Caco-2 (cell line): ENCODE measurements around the gene NELL2. TPM values are rescaled to one million over a fixed set of nuclear protein-coding genes. Genes with fewer than 3 reads are reported as not detected.

Experiments
- BruUV-seq: library from RNA; stranded (reverse); fragments of 400-500 nt; replicated peaks from 2 replicates; lab custom pipeline; 2021; lab: Mats Ljungman, UMichigan
- CTCF ChIA-PET: fragments of 300-600 bp; sonication (Branson Sonifier 250); formaldehyde crosslinking; loops from one replicate; lab custom pipeline; 2022; ENCODE audit warnings: antibody characterized with exemption; lab: Charles Lee
- POLR2A ChIA-PET: fragments of 300-600 bp; sonication (Branson Sonifier 250); formaldehyde crosslinking; loops from one replicate; lab custom pipeline; 2022; ENCODE audit warnings: antibody characterized with exemption; lab: Charles Lee
- DNase-seq, 2 experiments: peaks; one replicate each; pipeline versions ENCODE4 v3.0.0 to v3.0.0-alpha.2; 2020 to 2022
- H3K27me3 ChIP-seq: replicated peaks from 2 replicates; pipeline ENCODE4 v1.6.0; 2011; ENCODE audit warnings: low read length; ENCODE audit not compliant: control insufficient read depth, insufficient read depth
- H3K36me3 ChIP-seq: 2 replicates; pipeline ENCODE4 v1.5.1; 2011; ENCODE audit warnings: low read length; ENCODE audit not compliant: control insufficient read depth, insufficient read depth
- H3K4me1 ChIP-seq: fragments of 250-450 bp; sonication (Bioruptor Pico); 2 replicates; pipeline ENCODE4 v1.5.1; 2020; ENCODE audit warnings: mild to moderate bottlenecking
- H3K4me3 ChIP-seq: 2 replicates; pipeline ENCODE4 v1.5.1; 2011; ENCODE audit warnings: low read depth, mild to moderate bottlenecking, control low read depth, low read length
- H3K9me3 ChIP-seq: fragments of 250-450 bp; sonication (Bioruptor Pico); 2 replicates; pipeline ENCODE4 v1.5.1; 2020; ENCODE audit warnings: mild to moderate bottlenecking, moderate library complexity
- H3K27ac Mint-ChIP-seq: one replicate; pipeline ENCODE4 v1.8.0; 2022; ENCODE audit warnings: mixed read lengths; ENCODE audit not compliant: unreplicated experiment
- H3K27me3 Mint-ChIP-seq: one replicate; pipeline ENCODE4 v1.8.0; 2022; ENCODE audit warnings: mixed read lengths; ENCODE audit not compliant: insufficient read depth, unreplicated experiment
- H3K36me3 Mint-ChIP-seq: one replicate; pipeline ENCODE4 v1.8.0; 2022; ENCODE audit warnings: mild to moderate bottlenecking, mixed read lengths; ENCODE audit not compliant: insufficient read depth, unreplicated experiment
- H3K4me1 Mint-ChIP-seq: one replicate; pipeline ENCODE4 v1.8.0; 2022; ENCODE audit warnings: low read depth, mixed read lengths; ENCODE audit not compliant: unreplicated experiment
- H3K4me3 Mint-ChIP-seq: one replicate; pipeline ENCODE4 v1.8.0; 2022; ENCODE audit warnings: mild to moderate bottlenecking, moderate library complexity, mixed read lengths; ENCODE audit not compliant: unreplicated experiment
- H3K9me3 Mint-ChIP-seq: one replicate; pipeline ENCODE4 v1.8.0; 2022; ENCODE audit warnings: mixed read lengths; ENCODE audit not compliant: unreplicated experiment
- intact Hi-C: fragments of 100-400 bp; cut with micrococcal nuclease; formaldehyde crosslinking; loops from one replicate; pipeline ENCODE4 v1.10.0; 2022; ENCODE audit not compliant: unreplicated experiment
- total RNA-seq: library from RNA; stranded (reverse); gene quantifications from 2 replicates; pipeline ENCODE4 v1.2.3, GENCODE V29; 2022
- TF ChIP-seq, protein P1 (sequence below), 2 experiments: fragments of 200-600 bp in 1 of 2; IDR thresholded peaks; 1 replicate in 1 of 2; 2 replicates in 1 of 2; pipeline versions ENCODE4 v1.5.1 to v1.8.0; 2011 to 2022; ENCODE audit warnings: antibody characterized with exemption in 1 of 2, control low read depth in 1 of 2, inconsistent platforms in 1 of 2, low read depth in 1 of 2, low read length in 1 of 2, mild to moderate bottlenecking in 1 of 2, moderate library complexity in 1 of 2; ENCODE audit not compliant: insufficient read depth in 1 of 2, severe bottlenecking in 1 of 2, unreplicated experiment in 1 of 2

NELL2 gene
- total RNA-seq, 1 experiment from 2014 or later: 0.70 TPM

- H3K36me3 ChIP-seq: no peaks in the 10 kb centered on the region
- ChIA-PET POLR2A (no interaction called here), CTCF (no interaction called here)
- H3K9me3 ChIP-seq: no peaks in the 10 kb centered on the region
- H3K27me3 ChIP-seq: no peaks in the 10 kb centered on the region
- intact Hi-C loops: no loop called here
- TF ChIP-seq, protein P1, sequence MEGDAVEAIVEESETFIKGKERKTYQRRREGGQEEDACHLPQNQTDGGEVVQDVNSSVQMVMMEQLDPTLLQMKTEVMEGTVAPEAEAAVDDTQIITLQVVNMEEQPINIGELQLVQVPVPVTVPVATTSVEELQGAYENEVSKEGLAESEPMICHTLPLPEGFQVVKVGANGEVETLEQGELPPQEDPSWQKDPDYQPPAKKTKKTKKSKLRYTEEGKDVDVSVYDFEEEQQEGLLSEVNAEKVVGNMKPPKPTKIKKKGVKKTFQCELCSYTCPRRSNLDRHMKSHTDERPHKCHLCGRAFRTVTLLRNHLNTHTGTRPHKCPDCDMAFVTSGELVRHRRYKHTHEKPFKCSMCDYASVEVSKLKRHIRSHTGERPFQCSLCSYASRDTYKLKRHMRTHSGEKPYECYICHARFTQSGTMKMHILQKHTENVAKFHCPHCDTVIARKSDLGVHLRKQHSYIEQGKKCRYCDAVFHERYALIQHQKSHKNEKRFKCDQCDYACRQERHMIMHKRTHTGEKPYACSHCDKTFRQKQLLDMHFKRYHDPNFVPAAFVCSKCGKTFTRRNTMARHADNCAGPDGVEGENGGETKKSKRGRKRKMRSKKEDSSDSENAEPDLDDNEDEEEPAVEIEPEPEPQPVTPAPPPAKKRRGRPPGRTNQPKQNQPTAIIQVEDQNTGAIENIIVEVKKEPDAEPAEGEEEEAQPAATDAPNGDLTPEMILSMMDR (IDR thresholded peaks at IDR 0.05; ENCODE audit: insufficient read depth in 1 of 2, low read depth in 1 of 2, low read length in 1 of 2, severe bottlenecking in 1 of 2, unreplicated experiment in 1 of 2): no peak
- peaks cover 9% of the 10 kb centered on the region for H3K4me1 Mint-ChIP-seq
- H3K27ac Mint-ChIP-seq: no peak overlapping the region
- H3K9me3 Mint-ChIP-seq: no peaks in the 10 kb centered on the region
- H3K4me3 Mint-ChIP-seq: no peak overlapping the region
- H3K27me3 Mint-ChIP-seq: no peaks in the 10 kb centered on the region
- H3K4me3 ChIP-seq: no peak overlapping the region
- no peaks in the 10 kb centered on the region; the same call in 1 of the 2 replicates for H3K4me1 ChIP-seq
- BruUV-seq: no TSS peak
- no peaks in the 10 kb centered on the region for H3K36me3 Mint-ChIP-seq
- DNase-seq: no peak
Observed at GRCh38 chr12:44655846-44656245, 220.3 kb downstream of the NELL2 start.

GRCh38 chr12:44654646-44655639, 221.2 kb downstream of the NELL2 start:
- no peaks in the 10 kb centered on the region for H3K9me3 Mint-ChIP-seq
- ChIA-PET CTCF (no interaction called here), POLR2A (no interaction called here)
- no peak overlapping the region for H3K4me3 Mint-ChIP-seq
- no peaks in the 10 kb centered on the region for H3K36me3 Mint-ChIP-seq
- no TSS peak for BruUV-seq
- no peak for DNase-seq
- H3K27me3 Mint-ChIP-seq: no peaks in the 10 kb centered on the region
- Histone ChIP-seq H3K4me3 (no peak overlapping the region), H3K4me1 (no peaks in the 10 kb centered on the region; the same call in 1 of the 2 replicates), H3K9me3 (no peaks in the 10 kb centered on the region), H3K27me3 (no peaks in the 10 kb centered on the region), H3K36me3 (no peaks in the 10 kb centered on the region)
- no peak overlapping the region for H3K27ac Mint-ChIP-seq
- TF ChIP-seq, protein P1 (IDR thresholded peaks at IDR 0.05; ENCODE audit: insufficient read depth in 1 of 2, low read depth in 1 of 2, low read length in 1 of 2, severe bottlenecking in 1 of 2, unreplicated experiment in 1 of 2): no peak
- peaks cover 9% of the 10 kb centered on the region for H3K4me1 Mint-ChIP-seq
- intact Hi-C loops: no loop called here

DNA sequence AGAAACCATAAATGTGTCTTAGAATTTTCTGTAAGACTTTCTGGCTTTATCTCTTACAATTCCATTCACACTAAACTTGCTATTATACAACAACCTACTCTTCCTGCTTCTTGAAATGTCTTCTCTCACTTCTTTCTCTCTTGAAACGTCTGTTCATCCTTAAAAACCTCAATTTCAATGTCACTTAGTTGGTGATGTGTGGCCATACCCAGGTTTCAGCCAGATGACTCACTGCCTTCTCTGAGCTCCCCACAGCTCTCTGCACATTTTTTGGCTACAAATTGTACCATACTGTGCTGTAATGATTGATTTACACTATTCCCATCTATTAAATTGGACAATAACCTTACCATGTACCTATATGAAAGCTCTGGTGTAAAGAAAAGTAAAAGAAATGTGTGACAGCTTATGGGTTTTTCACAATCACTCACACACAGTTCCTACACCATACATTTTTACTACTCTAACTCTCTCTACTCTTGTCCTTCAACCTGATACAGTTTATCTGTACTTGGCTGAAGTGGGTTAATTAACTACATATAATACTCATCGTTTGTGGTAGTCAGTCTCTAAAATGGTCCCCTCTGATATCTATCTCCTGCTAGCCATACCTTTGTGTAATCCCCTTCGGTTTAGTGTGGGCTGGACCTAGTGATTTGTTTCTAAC, 222.1 kb downstream of the NELL2 start:
- intact Hi-C loops: no loop called here
- CTCF ChIA-PET: no interaction called here

More for the DNA sequence above, 222.1 kb downstream of the NELL2 start:
- Histone ChIP-seq H3K4me3 (no peak overlapping the region), H3K9me3 (no peaks in the 10 kb centered on the region), H3K36me3 (no peaks in the 10 kb centered on the region), H3K27me3 (peaks cover 2% of the 10 kb centered on the region; the same call in 1 of the 2 replicates), H3K4me1 (no peaks in the 10 kb centered on the region; the same call in 1 of the 2 replicates)
- Mint-ChIP-seq H3K4me1 (peaks cover 9% of the 10 kb centered on the region), H3K4me3 (no peak overlapping the region), H3K9me3 (no peaks in the 10 kb centered on the region), H3K27me3 (no peaks in the 10 kb centered on the region), H3K36me3 (no peaks in the 10 kb centered on the region), H3K27ac (no peak overlapping the region)
- BruUV-seq: no TSS peak
- no peak for DNase-seq
- POLR2A ChIA-PET: no interaction called here
- TF ChIP-seq, protein P1 (IDR thresholded peaks at IDR 0.05; ENCODE audit: insufficient read depth in 1 of 2, low read depth in 1 of 2, low read length in 1 of 2, severe bottlenecking in 1 of 2, unreplicated experiment in 1 of 2): no peak
